ENCODE results near the gene MGAT5B. TPM values are rescaled to one million over a fixed set of nuclear protein-coding genes. Genes with fewer than 3 reads are reported as not detected.

MGAT5B gene
- total RNA-seq, 2 donors from 2014 or later = 0.05 to 0.27 TPM

DNA sequence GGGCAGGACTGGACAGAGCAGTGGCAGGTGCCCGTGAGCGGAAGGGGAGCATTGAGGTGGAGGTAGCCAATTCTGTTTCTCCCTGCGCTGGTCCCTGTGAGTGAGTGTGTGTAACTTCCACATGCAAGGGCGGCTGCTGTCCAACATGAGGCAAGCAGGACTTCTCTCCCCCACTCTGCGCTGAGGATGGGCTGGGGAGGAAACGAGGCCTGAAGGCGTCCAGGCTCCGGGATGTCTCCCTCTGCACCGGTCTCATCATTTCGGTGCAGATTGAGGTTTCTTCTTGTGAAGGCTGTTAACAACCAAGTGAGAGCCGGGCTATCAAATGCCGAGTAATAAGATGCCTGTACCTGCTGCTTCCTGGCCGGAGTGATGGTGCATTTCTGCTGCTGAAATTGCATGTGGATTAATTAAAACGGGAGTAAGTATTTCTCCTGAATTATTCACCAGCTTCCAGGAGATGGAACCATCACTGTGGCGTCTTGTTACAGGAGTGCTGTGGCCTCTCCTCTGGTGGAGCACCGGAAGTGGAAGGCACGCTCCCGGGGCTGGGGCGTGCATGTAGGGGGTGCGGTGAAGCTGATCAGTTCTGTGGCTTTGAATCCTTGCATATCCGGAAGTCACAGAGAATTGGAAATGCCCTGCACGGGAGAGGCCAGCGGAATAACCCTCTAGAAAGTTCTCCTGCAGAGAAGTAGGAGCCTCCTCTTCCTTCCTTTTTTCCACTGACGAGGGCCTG, 41.7 kb upstream of the MGAT5B start:
- Histone ChIP-seq H3K27ac (no peak overlapping the region), H3K4me1 (no peaks in the 10 kb centered on the region), H3K4me3 (no peak overlapping the region), H3K9me3 (no peaks in the 10 kb centered on the region), H3K9ac (ENCODE audit: low read depth in 2 of 2, low read length in 2 of 2) (no peak overlapping the region), H3K27me3 (no peaks in the 10 kb centered on the region), H3K36me3 (no peaks in the 10 kb centered on the region)
- TF ChIP-seq, protein P1, sequence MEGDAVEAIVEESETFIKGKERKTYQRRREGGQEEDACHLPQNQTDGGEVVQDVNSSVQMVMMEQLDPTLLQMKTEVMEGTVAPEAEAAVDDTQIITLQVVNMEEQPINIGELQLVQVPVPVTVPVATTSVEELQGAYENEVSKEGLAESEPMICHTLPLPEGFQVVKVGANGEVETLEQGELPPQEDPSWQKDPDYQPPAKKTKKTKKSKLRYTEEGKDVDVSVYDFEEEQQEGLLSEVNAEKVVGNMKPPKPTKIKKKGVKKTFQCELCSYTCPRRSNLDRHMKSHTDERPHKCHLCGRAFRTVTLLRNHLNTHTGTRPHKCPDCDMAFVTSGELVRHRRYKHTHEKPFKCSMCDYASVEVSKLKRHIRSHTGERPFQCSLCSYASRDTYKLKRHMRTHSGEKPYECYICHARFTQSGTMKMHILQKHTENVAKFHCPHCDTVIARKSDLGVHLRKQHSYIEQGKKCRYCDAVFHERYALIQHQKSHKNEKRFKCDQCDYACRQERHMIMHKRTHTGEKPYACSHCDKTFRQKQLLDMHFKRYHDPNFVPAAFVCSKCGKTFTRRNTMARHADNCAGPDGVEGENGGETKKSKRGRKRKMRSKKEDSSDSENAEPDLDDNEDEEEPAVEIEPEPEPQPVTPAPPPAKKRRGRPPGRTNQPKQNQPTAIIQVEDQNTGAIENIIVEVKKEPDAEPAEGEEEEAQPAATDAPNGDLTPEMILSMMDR (IDR thresholded peaks at IDR 0.05) = no peak
- intact Hi-C loops (cut with DNase I) = no loop called here
- no peak for DNase-seq

DNA sequence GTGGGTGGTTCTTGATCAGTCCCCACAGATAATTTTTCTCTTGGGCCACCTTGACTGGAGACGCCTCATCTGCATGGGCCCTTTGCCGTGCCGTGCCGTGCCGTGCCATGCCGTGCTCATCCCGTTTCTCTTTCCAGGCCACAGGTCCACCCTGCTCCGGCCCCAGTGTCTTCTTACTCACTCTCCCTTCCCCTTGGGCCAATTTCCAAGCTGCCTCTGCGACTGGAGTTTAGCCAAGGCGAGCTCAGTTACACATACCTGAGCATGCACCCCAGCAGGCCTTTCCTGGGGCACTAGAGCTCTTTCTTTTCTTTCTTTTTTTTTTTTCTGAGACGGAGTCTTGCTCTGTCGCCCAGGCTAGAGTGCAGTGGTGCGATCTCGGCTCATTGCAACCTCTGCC, 40.5 kb upstream of the MGAT5B start:
- intact Hi-C loops (cut with DNase I) = no loop called here
- Histone ChIP-seq H3K36me3 (no peaks in the 10 kb centered on the region), H3K9me3 (no peaks in the 10 kb centered on the region), H3K4me3 (no peak overlapping the region), H3K9ac (ENCODE audit: low read depth in 2 of 2, low read length in 2 of 2) (no peak overlapping the region), H3K4me1 (no peaks in the 10 kb centered on the region), H3K27me3 (no peaks in the 10 kb centered on the region), H3K27ac (no peak overlapping the region)
- no peak for DNase-seq
- TF ChIP-seq, protein P1 (IDR thresholded peaks at IDR 0.05) = no peak

DNA sequence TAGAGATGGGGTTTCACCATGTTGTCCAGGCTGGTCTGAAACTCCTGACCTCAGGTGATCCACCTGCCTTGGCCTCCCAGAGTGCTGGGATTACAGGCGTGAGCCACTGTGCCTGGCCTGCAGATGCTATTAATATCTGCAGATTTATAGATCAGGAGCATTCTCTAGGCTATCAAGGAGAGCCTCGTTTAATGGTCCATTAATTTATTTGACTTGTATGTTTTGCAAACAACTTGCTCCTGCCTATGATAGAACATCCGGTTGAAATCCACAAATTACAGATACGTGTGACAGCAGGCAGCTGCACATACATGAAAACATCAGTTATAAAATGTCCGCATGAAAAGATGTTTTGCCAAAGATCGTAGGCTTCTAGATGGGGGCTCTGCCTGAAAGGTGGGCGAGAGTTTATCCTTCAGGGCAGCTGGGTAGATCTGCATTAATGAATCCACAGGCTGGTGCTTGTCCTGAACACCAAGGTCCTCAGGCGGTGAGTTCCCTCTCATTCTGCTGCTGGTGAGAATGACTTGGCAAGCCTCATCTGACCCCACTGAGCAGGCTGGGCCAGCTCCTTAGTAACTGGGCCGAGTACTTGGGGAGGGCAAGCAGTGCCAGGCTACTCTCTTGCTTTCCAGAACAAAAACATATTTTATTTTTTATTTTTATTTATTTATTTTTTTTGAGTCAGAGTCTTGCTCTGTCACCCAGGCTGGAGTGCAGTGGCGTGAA, 37.1 kb upstream of the MGAT5B start:
- intact Hi-C loops (cut with DNase I) = no loop called here
- no peak for DNase-seq
- H3K9me3 ChIP-seq = no peaks in the 10 kb centered on the region
- H3K4me1 ChIP-seq = no peaks in the 10 kb centered on the region
- H3K27me3 ChIP-seq = no peaks in the 10 kb centered on the region
- TF ChIP-seq, protein P1 (IDR thresholded peaks at IDR 0.05) = no peak
- no peaks in the 10 kb centered on the region for H3K36me3 ChIP-seq
- H3K27ac ChIP-seq = no peak overlapping the region
- no peak overlapping the region for H3K9ac ChIP-seq (ENCODE audit: low read depth in 2 of 2, low read length in 2 of 2)
- no peak overlapping the region for H3K4me3 ChIP-seq

DNA sequence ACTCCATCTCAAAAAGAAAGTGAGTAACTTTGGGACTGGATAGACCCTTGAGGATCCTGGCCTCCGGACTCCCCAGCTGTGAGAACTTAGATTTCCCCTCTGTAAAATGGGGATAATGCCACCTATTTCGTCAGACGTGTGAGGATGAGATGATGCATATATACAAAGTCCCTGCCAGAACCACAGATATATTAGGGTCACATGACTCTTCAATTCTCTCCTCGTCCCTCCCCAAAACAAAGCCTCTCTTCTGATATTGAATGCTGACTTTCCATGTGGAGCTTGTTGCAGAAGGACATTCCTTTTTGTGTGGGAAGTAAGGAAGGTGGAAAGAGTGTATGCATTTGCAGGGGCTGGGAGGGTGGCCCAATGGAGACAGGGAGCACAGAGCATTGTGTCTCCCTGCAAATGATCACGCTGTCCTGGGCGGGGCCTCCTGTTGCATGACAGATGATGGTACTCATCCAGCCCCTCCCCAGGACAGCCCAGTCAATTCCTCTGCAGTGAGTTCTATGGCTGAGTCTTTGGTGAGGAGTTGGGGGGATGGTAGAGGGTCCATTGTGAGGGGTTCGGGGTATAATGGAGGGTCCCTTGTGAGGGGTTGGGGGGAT, 35.1 kb upstream of the MGAT5B start:
- TF ChIP-seq, protein P1 (IDR thresholded peaks at IDR 0.05) = no peak
- Histone ChIP-seq H3K9me3 (no peaks in the 10 kb centered on the region), H3K27me3 (no peaks in the 10 kb centered on the region), H3K9ac (ENCODE audit: low read depth in 2 of 2, low read length in 2 of 2) (no peak overlapping the region), H3K27ac (no peak overlapping the region), H3K4me1 (no peaks in the 10 kb centered on the region), H3K36me3 (no peaks in the 10 kb centered on the region), H3K4me3 (no peak overlapping the region)
- intact Hi-C loops (cut with DNase I) = no loop called here
- no peak for DNase-seq

DNA sequence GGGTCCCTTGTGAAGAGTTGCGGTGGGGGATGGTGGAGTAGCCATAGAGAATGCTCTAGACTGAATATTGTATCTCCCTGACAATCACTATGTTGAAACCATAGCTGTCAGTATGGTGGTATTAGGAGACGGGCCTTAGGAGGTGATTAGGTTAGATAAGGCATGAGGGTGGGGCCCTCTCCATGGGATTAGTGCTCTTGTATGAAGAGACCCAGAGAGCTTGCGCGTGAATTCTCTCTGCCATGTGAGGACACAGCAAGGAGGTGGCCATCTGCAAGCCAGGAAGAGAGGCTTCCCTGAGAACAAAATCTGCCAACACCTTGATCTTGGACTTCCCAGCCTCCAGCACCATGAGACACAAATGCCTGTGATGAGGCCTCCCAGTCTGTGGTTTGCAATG, 34.5 kb upstream of the MGAT5B start:
- no peak for DNase-seq
- Histone ChIP-seq H3K27me3 (no peaks in the 10 kb centered on the region), H3K4me1 (no peaks in the 10 kb centered on the region), H3K4me3 (no peak overlapping the region), H3K27ac (no peak overlapping the region), H3K9ac (ENCODE audit: low read depth in 2 of 2, low read length in 2 of 2) (no peak overlapping the region), H3K36me3 (no peaks in the 10 kb centered on the region), H3K9me3 (no peaks in the 10 kb centered on the region)
- TF ChIP-seq, protein P1 (IDR thresholded peaks at IDR 0.05) = no peak
- intact Hi-C loops (cut with DNase I) = no loop called here

Measured in colonic mucosa (tissue), 4 donors.